Immature natural killer cell (primary cell): ENCODE results near the gene PRPF39. TPM values are rescaled to one million over a fixed set of nuclear protein-coding genes. Genes with fewer than 3 reads are reported as not detected.
"Not testable (repeated sequence)": the region's sequence is repeated elsewhere in the genome, so short reads cannot be mapped to it uniquely, and the experiment has no call there.

Experiments
- DNase-seq, 3 donors: peaks; one replicate each; pipeline ENCODE4 v3.0.0; 2022; ENCODE audit warnings: mixed read lengths in 1 of 3
- H3K27ac Mint-ChIP-seq, 6 donors: one replicate each; pipeline ENCODE4 v1.8.0; 2020; ENCODE audit warnings: mixed read lengths in 6 of 6, mild to moderate bottlenecking in 5 of 6, inconsistent platforms in 4 of 6, moderate library complexity in 3 of 6
- H3K27me3 Mint-ChIP-seq, 3 donors: one replicate each; pipeline ENCODE4 v1.8.0; 2020 to 2021; ENCODE audit warnings: low read depth in 3 of 3, mild to moderate bottlenecking in 3 of 3, mixed read lengths in 3 of 3, moderate library complexity in 3 of 3, inconsistent platforms in 1 of 3
- H3K36me3 Mint-ChIP-seq, 3 donors: one replicate each; pipeline ENCODE4 v1.8.0; 2020; ENCODE audit warnings: mixed read lengths in 3 of 3, inconsistent platforms in 2 of 3, mild to moderate bottlenecking in 2 of 3
- H3K4me1 Mint-ChIP-seq, 2 donors: one replicate each; pipeline ENCODE4 v1.8.0; 2020; ENCODE audit warnings: inconsistent platforms in 2 of 2, mild to moderate bottlenecking in 2 of 2, mixed read lengths in 2 of 2, moderate library complexity in 1 of 2
- H3K4me3 Mint-ChIP-seq, 5 donors: one replicate each; pipeline ENCODE4 v1.8.0; 2020; ENCODE audit warnings: mild to moderate bottlenecking in 5 of 5, mixed read lengths in 5 of 5, inconsistent platforms in 3 of 5, moderate library complexity in 3 of 5
- H3K9me3 Mint-ChIP-seq, 6 donors: one replicate each; pipeline ENCODE4 v1.8.0; 2020; ENCODE audit warnings: mild to moderate bottlenecking in 6 of 6, mixed read lengths in 6 of 6, inconsistent platforms in 4 of 6, moderate library complexity in 3 of 6
- polyA plus RNA-seq, 3 donors: library from polyadenylated mRNA; unstranded; fragments of 300-500 nt; fragmentation: Illumina TruSeq; gene quantifications; one replicate each; pipeline ENCODE4 v1.2.3, GENCODE V29; 2021

The PRPF39 gene
- polyA plus RNA-seq, 3 donors from 2014 or later: 6.4 to 12.5 (median 12.1) TPM

GRCh38 chr14:45134051-45134958 is 50.4 kb downstream of the PRPF39 start, which contains the start of gene FKBP3:
FKBP3 (minus strand) TSS chr14:45134481; CDS start chr14:45134456, 25 bp downstream.
- DNase-seq: peak; percentile 92 to 96 (median 94)
- peak within 1 kb of the TSS; percentile 95 to 99 (median 96) for H3K4me3 Mint-ChIP-seq
- no peaks in the 10 kb centered on the region for H3K9me3 Mint-ChIP-seq
- H3K4me1 Mint-ChIP-seq: peaks cover 43 to 56% of the 10 kb centered on the region in 2 donors
- peaks cover 6 to 10% (median 6%) of the 10 kb centered on the region in 3 donors for H3K27me3 Mint-ChIP-seq
- H3K27ac Mint-ChIP-seq: peak within 1 kb of the TSS; percentile 95 to 98 (median 96)
- no peaks in the 10 kb centered on the region for H3K36me3 Mint-ChIP-seq

GRCh38 chr14:45135156-45135555 is 51.2 kb downstream of the PRPF39 start:
- H3K9me3 Mint-ChIP-seq: no peaks in the 10 kb centered on the region
- H3K36me3 Mint-ChIP-seq: peaks cover 0 to under 1% (median 0%) of the 10 kb centered on the region in 3 donors
- H3K27ac Mint-ChIP-seq: peak overlapping the region; percentile 95 to 98 (median 96)
- H3K4me3 Mint-ChIP-seq: peak overlapping the region; percentile 95 to 99 (median 96)
- H3K27me3 Mint-ChIP-seq: peaks cover 6 to 10% (median 6%) of the 10 kb centered on the region in 3 donors
- H3K4me1 Mint-ChIP-seq: peaks cover 43 to 56% of the 10 kb centered on the region in 2 donors
- DNase-seq: no peak

GRCh38 chr14:45135659-45136395 is 51.9 kb downstream of the PRPF39 start, which contains the start of gene FANCM:
FANCM (plus strand) TSS chr14:45135930; CDS start chr14:45136032, 102 bp downstream.
- Mint-ChIP-seq H3K9me3 (no peaks in the 10 kb centered on the region), H3K27ac (peak within 1 kb of the TSS; percentile 95 to 98 (median 96))

GRCh38 chr14:45136399-45136798 is 52.5 kb downstream of the PRPF39 start:
- H3K27me3 Mint-ChIP-seq: peaks cover 6 to 10% (median 6%) of the 10 kb centered on the region in 3 donors
- peak overlapping the region; percentile 95 to 98 (median 96) for H3K27ac Mint-ChIP-seq
- peak overlapping the region; percentile 95 to 99 (median 96) for H3K4me3 Mint-ChIP-seq
- H3K36me3 Mint-ChIP-seq: peaks cover 0 to 6% (median 0%) of the 10 kb centered on the region in 3 donors
- no peaks in the 10 kb centered on the region for H3K9me3 Mint-ChIP-seq
- peaks cover 41 to 52% of the 10 kb centered on the region in 2 donors for H3K4me1 Mint-ChIP-seq
- DNase-seq: no peak

More at GRCh38 chr14:45135659-45136395, 51.9 kb downstream of the PRPF39 start, which contains the start of gene FANCM:
- Mint-ChIP-seq H3K36me3 (peaks cover 0 to 6% (median 0%) of the 10 kb centered on the region in 3 donors), H3K4me3 (peak within 1 kb of the TSS; percentile 95 to 99 (median 96)), H3K4me1 (peaks cover 43 to 55% of the 10 kb centered on the region in 2 donors), H3K27me3 (peaks cover 6 to 10% (median 6%) of the 10 kb centered on the region in 3 donors)
- peak; percentile 88 to 91 (median 90) for DNase-seq

- Mint-ChIP-seq H3K4me1 (peaks cover 20 to 26% of the 10 kb centered on the region in 2 donors), H3K27me3 (peaks cover 0 to 6% (median 6%) of the 10 kb centered on the region in 3 donors), H3K27ac (no peak overlapping the region), H3K9me3 (no peaks in the 10 kb centered on the region), H3K4me3 (no peak overlapping the region), H3K36me3 (peaks cover 4 to 8% (median 6%) of the 10 kb centered on the region in 3 donors)
- DNase-seq: no peak
Observed at GRCh38 chr14:45140661-45141187, 56.8 kb downstream of the PRPF39 start.

GRCh38 chr14:45142083-45142482 is 58.2 kb downstream of the PRPF39 start:
- H3K27ac Mint-ChIP-seq, H3K27me3 Mint-ChIP-seq, H3K36me3 Mint-ChIP-seq, DNase-seq, H3K9me3 Mint-ChIP-seq, H3K4me3 Mint-ChIP-seq: not testable (repeated sequence)
- peaks cover 9 to 12% of the 10 kb centered on the region in 2 donors for H3K4me1 Mint-ChIP-seq

GRCh38 chr14:45144658-45145057 is 60.7 kb downstream of the PRPF39 start:
- no peak overlapping the region for H3K27ac Mint-ChIP-seq

GRCh38 chr14:45145214-45145613 is 61.3 kb downstream of the PRPF39 start:
- no peak for DNase-seq
- H3K4me1 Mint-ChIP-seq: no peaks in the 10 kb centered on the region
- no peak overlapping the region for H3K4me3 Mint-ChIP-seq
- peaks cover 0 to 3% (median 2%) of the 10 kb centered on the region in 3 donors for H3K27me3 Mint-ChIP-seq
- H3K9me3 Mint-ChIP-seq: no peaks in the 10 kb centered on the region
- H3K36me3 Mint-ChIP-seq: peaks cover 4 to 17% (median 7%) of the 10 kb centered on the region in 3 donors
- H3K27ac Mint-ChIP-seq: no peak overlapping the region

More at GRCh38 chr14:45144658-45145057, 60.7 kb downstream of the PRPF39 start:
- no peaks in the 10 kb centered on the region for H3K9me3 Mint-ChIP-seq
- no peak for DNase-seq
- no peak overlapping the region for H3K4me3 Mint-ChIP-seq
- no peaks in the 10 kb centered on the region for H3K4me1 Mint-ChIP-seq
- H3K36me3 Mint-ChIP-seq: peaks cover 4 to 14% (median 9%) of the 10 kb centered on the region in 3 donors
- H3K27me3 Mint-ChIP-seq: peaks cover 0 to 3% (median 2%) of the 10 kb centered on the region in 3 donors

- H3K36me3 Mint-ChIP-seq: peaks cover 0 to 18% (median 7%) of the 10 kb centered on the region in 3 donors
- H3K27ac Mint-ChIP-seq: no peak overlapping the region
- no peaks in the 10 kb centered on the region for H3K9me3 Mint-ChIP-seq
- no peaks in the 10 kb centered on the region for H3K4me1 Mint-ChIP-seq
- no peak for DNase-seq
- peaks cover 0 to 3% (median 2%) of the 10 kb centered on the region in 3 donors for H3K27me3 Mint-ChIP-seq
- H3K4me3 Mint-ChIP-seq: no peak overlapping the region
Observed at GRCh38 chr14:45149602-45150001, 65.7 kb downstream of the PRPF39 start.

GRCh38 chr14:45150386-45150890 is 66.5 kb downstream of the PRPF39 start:
- no peak overlapping the region for H3K4me3 Mint-ChIP-seq
- no peak for DNase-seq

GRCh38 chr14:45156067-45156466 is 72.2 kb downstream of the PRPF39 start:
- Mint-ChIP-seq H3K4me3 (no peak overlapping the region), H3K36me3 (peaks cover 0 to 11% (median 8%) of the 10 kb centered on the region in 3 donors), H3K9me3 (no peaks in the 10 kb centered on the region), H3K4me1 (no peaks in the 10 kb centered on the region), H3K27me3 (peaks cover 0 to 2% (median 0%) of the 10 kb centered on the region in 3 donors), H3K27ac (no peak overlapping the region)
- DNase-seq: no peak

More at GRCh38 chr14:45150386-45150890, 66.5 kb downstream of the PRPF39 start:
- Mint-ChIP-seq H3K4me1 (no peaks in the 10 kb centered on the region), H3K9me3 (no peaks in the 10 kb centered on the region), H3K36me3 (peaks cover 0 to 15% (median 7%) of the 10 kb centered on the region in 3 donors), H3K27ac (no peak overlapping the region), H3K27me3 (peaks cover 0 to 3% (median 2%) of the 10 kb centered on the region in 3 donors)
